Raji (cell line): ENCODE data around the gene NR1I3.

Experiments
- POLR2A ChIP-seq: IDR thresholded peaks from 2 replicates; pipeline ENCODE4 v1.6.1; 2011; ENCODE audit warnings: low read depth, low read length, control low read depth; ENCODE audit not compliant: insufficient read depth

Gene NR1I3

GRCh38 chr1:161258439-161259344 lies 20.7 kb upstream of the NR1I3 start, which contains the start of gene PCP4L1:
Gene PCP4L1 (plus strand): TSS chr1:161258745. CDS start chr1:161258975, 230 bp downstream.
- TF ChIP-seq POLR2A, result no peak

GRCh38 chr1:161251579-161251978 lies 13.6 kb upstream of the NR1I3 start:
- TF ChIP-seq POLR2A, result no peak

GRCh38 chr1:161250829-161251228 lies 12.8 kb upstream of the NR1I3 start:
- no peak for TF ChIP-seq POLR2A

- no peak for TF ChIP-seq POLR2A
Measured at GRCh38 chr1:161244888-161245287, 6.9 kb upstream of the NR1I3 start.

- no peak for TF ChIP-seq POLR2A
Measured at GRCh38 chr1:161242313-161242712, 4.3 kb upstream of the NR1I3 start.

GRCh38 chr1:161241682-161242081 lies 3.7 kb upstream of the NR1I3 start:
- no peak for TF ChIP-seq POLR2A

GRCh38 chr1:161235957-161236775 lies 1.8 kb downstream of the NR1I3 start:
- TF ChIP-seq POLR2A, result no peak

- no peak for TF ChIP-seq POLR2A
Measured at GRCh38 chr1:161233102-161233501, 4.9 kb downstream of the NR1I3 start.

GRCh38 chr1:161230762-161231161 lies 7.2 kb downstream of the NR1I3 start:
- TF ChIP-seq POLR2A, result no peak

- TF ChIP-seq POLR2A, result no peak
Measured at GRCh38 chr1:161229896-161230295, 8.1 kb downstream of the NR1I3 start.

GRCh38 chr1:161228032-161228431 lies 10.0 kb downstream of the NR1I3 start:
- TF ChIP-seq POLR2A, result no peak

GRCh38 chr1:161227196-161227871 lies 10.7 kb downstream of the NR1I3 start:
- no peak for TF ChIP-seq POLR2A

- no peak for TF ChIP-seq POLR2A
Measured at GRCh38 chr1:161226759-161227158, 11.2 kb downstream of the NR1I3 start.

- no peak for TF ChIP-seq POLR2A
Measured at GRCh38 chr1:161226320-161226711, 11.7 kb downstream of the NR1I3 start.
